B cell (primary cell): ENCODE data around the gene FRMD7. TPM values are rescaled to one million over a fixed set of nuclear protein-coding genes. Genes with fewer than 3 reads are reported as not detected.

Experiments used
- ATAC-seq: fragments of 200-7000 bp; cut with Tn5 transposase; one replicate; pipeline ENCODE4 v1.10.0; 2021; ENCODE audit warnings: low read depth, mild to moderate bottlenecking, moderate number of reproducible peaks, moderate library complexity
- CTCF ChIA-PET: fragments of 350-600 bp; sonication (Branson Sonifier 250); formaldehyde crosslinking; loops from one replicate; lab custom pipeline; 2021; ENCODE audit warnings: antibody characterized with exemption, inconsistent platforms; lab: Charles Lee
- POLR2A ChIA-PET: fragments of 350-600 bp; sonication (Branson Sonifier 250); formaldehyde crosslinking; loops from one replicate; lab custom pipeline; 2021; ENCODE audit warnings: antibody characterized with exemption; lab: Charles Lee
- DNase-seq: peaks from one replicate; pipeline ENCODE4 v3.0.0; 2013
- H2AFZ ChIP-seq: 2 replicates; pipeline ENCODE4 v1.6.1; 2012; ENCODE audit warnings: mild to moderate bottlenecking, low read depth, low read length; ENCODE audit not compliant: insufficient read depth, poor library complexity, severe bottlenecking
- H3K27ac ChIP-seq, 2 donors: 1 replicate in 1 of 2; 2 replicates in 1 of 2; pipeline ENCODE4 v1.5.1; 2012 to 2013; ENCODE audit warnings: low read length in 2 of 2, mild to moderate bottlenecking in 2 of 2, moderate library complexity in 1 of 2
- H3K27me3 ChIP-seq, 4 experiments: fragments of 200-600 bp in 1 of 4; sonication (generic) in 1 of 4; replicated peaks in 1 of 4; 1 replicate in 2 of 4; 2 replicates in 2 of 4; pipeline versions ENCODE4 v1.6.1 to v1.7.0; 2013 to 2016; ENCODE audit warnings: low read length in 3 of 4, mild to moderate bottlenecking in 2 of 4, mixed read lengths in 1 of 4, moderate library complexity in 1 of 4; ENCODE audit not compliant: insufficient read depth in 4 of 4, control insufficient read depth in 3 of 4; ENCODE audit errors: control extremely low read depth in 1 of 4
- H3K36me3 ChIP-seq, 2 experiments: replicated peaks in 1 of 2; 1 replicate in 1 of 2; 2 replicates in 1 of 2; pipeline versions ENCODE4 v1.6.1 to v1.7.1; 2013; ENCODE audit warnings: low read length in 1 of 2; ENCODE audit not compliant: insufficient read depth in 2 of 2, control insufficient read depth in 1 of 2; ENCODE audit errors: control extremely low read depth in 1 of 2, extremely low read depth in 1 of 2
- H3K4me1 ChIP-seq, 2 donors: fragments of 200-600 bp in 1 of 2; sonication (generic) in 1 of 2; 1 replicate in 1 of 2; 2 replicates in 1 of 2; pipeline versions ENCODE4 v1.5.1 to v1.6.1; 2013 to 2017; ENCODE audit warnings: low read length in 2 of 2; ENCODE audit not compliant: control insufficient read depth in 2 of 2, insufficient read depth in 2 of 2
- H3K4me2 ChIP-seq: replicated peaks from 2 replicates; pipeline ENCODE3; 2012; ENCODE audit warnings: mild to moderate bottlenecking, low read depth, low read length; ENCODE audit not compliant: poor library complexity, severe bottlenecking
- H3K4me3 ChIP-seq, 5 experiments: fragments of 200-600 bp in 1 of 5; sonication (generic) in 1 of 5; 1 replicate in 3 of 5; 2 replicates in 2 of 5; pipeline versions ENCODE4 v1.5.1 to v1.7.0; 2011 to 2016; ENCODE audit warnings: low read length in 4 of 5, mild to moderate bottlenecking in 4 of 5, low read depth in 2 of 5, control low read depth in 1 of 5, moderate library complexity in 1 of 5; ENCODE audit not compliant: insufficient read depth in 1 of 5; ENCODE audit errors: control extremely low read depth in 1 of 5, extremely low read depth in 1 of 5
- H3K79me2 ChIP-seq: fragments of 200-600 bp; sonication (generic); one replicate; pipeline ENCODE4 v1.6.0; 2016; ENCODE audit warnings: low read length; ENCODE audit not compliant: control insufficient read depth, insufficient read depth
- H3K9ac ChIP-seq: fragments of 200-600 bp; sonication (generic); 2 replicates; pipeline ENCODE4 v1.6.1; 2017; ENCODE audit warnings: mild to moderate bottlenecking, low read length, moderate library complexity
- H3K9me3 ChIP-seq, 3 donors: one replicate each; pipeline versions ENCODE4 v1.6.1 to v1.7.1; 2013; ENCODE audit warnings: low read length in 2 of 3; ENCODE audit not compliant: control insufficient read depth in 2 of 3, insufficient read depth in 1 of 3; ENCODE audit errors: control extremely low read depth in 1 of 3
- H4K20me1 ChIP-seq: 2 replicates; pipeline ENCODE4 v1.6.0; 2012; ENCODE audit warnings: mild to moderate bottlenecking, low read length; ENCODE audit not compliant: insufficient read depth, control insufficient read depth, poor library complexity, severe bottlenecking
- H3K27ac Mint-ChIP-seq: one replicate; pipeline ENCODE4 v1.8.0; 2021; ENCODE audit warnings: mixed read lengths
- H3K27me3 Mint-ChIP-seq: one replicate; pipeline ENCODE4 v1.8.0; 2021; ENCODE audit warnings: mixed read lengths
- H3K4me1 Mint-ChIP-seq: one replicate; pipeline ENCODE4 v1.8.0; 2021; ENCODE audit warnings: mixed read lengths
- H3K4me3 Mint-ChIP-seq: one replicate; pipeline ENCODE4 v1.8.0; 2021; ENCODE audit warnings: mixed read lengths
- H3K9me3 Mint-ChIP-seq: one replicate; pipeline ENCODE4 v1.8.0; 2022; ENCODE audit warnings: mixed read lengths; ENCODE audit not compliant: insufficient read depth
- EZH2 ChIP-seq: IDR thresholded peaks from 2 replicates; pipeline ENCODE4 v1.6.1; 2012; ENCODE audit warnings: borderline replicate concordance, low read depth, mild to moderate bottlenecking, moderate library complexity, low read length; ENCODE audit not compliant: insufficient read depth, poor library complexity, severe bottlenecking
- WGBS: methylation state at CpG from one replicate; pipeline ENCODE4 v1.1.5; 2013; ENCODE audit warnings: missing lambda C conversion rate; ENCODE audit not compliant: insufficient coverage; 5-methylcytosine and 5-hydroxymethylcytosine counted together
- intact Hi-C: fragments of 100-400 bp; cut with micrococcal nuclease; formaldehyde crosslinking; loops from one replicate; pipeline ENCODE4 v1.10.0; 2022
- polyA plus RNA-seq: library from polyadenylated mRNA; depleted of rRNA; stranded (reverse); fragments of >200 nt; gene quantifications from 2 replicates; pipeline ENCODE4 v1.2.3, GENCODE V29; 2012
- total RNA-seq, 2 donors: library from RNA; stranded (reverse); fragments of 120-200 nt in 1 of 2; gene quantifications; 1 replicate in 1 of 2; 2 replicates in 1 of 2; pipeline versions ENCODE4 v1.2.3 to v1.2.4, GENCODE V29; 2013 to 2022
- TF ChIP-seq, protein P1 (sequence below): fragments of 200-600 bp; IDR thresholded peaks from one replicate; pipeline ENCODE4 v1.8.0; 2022; ENCODE audit warnings: antibody characterized with exemption, mild to moderate bottlenecking

FRMD7 gene
- total and polyA plus RNA-seq, 2 donors (not counting 1 experiment from before 2014, with no cell fraction given), result not detected

DNA sequence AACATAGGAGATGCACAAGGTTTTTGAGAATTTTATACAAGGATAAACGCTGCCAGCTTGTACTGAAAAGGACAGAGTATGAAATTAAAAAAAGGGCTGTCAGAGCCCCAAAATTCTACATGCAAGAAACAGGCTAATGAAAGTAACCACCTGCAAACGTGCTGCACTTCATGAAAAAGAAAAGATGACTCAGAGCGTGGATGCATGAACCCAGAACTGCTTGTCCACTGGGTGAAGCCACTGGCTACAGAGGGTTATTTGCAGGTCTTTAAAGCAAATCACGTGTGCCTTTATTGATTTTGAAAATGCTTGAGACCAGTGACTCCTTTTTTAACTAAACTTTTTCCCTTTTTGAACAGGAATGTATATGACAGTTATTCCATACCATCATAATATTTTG, 25.3 kb upstream of the FRMD7 start:
- Mint-ChIP-seq H3K27me3 (no peaks in the 10 kb centered on the region), H3K4me3 (no peak overlapping the region), H3K9me3 (no peaks in the 10 kb centered on the region), H3K4me1 (no peaks in the 10 kb centered on the region), H3K27ac (no peak overlapping the region)
- TF ChIP-seq, protein P1, sequence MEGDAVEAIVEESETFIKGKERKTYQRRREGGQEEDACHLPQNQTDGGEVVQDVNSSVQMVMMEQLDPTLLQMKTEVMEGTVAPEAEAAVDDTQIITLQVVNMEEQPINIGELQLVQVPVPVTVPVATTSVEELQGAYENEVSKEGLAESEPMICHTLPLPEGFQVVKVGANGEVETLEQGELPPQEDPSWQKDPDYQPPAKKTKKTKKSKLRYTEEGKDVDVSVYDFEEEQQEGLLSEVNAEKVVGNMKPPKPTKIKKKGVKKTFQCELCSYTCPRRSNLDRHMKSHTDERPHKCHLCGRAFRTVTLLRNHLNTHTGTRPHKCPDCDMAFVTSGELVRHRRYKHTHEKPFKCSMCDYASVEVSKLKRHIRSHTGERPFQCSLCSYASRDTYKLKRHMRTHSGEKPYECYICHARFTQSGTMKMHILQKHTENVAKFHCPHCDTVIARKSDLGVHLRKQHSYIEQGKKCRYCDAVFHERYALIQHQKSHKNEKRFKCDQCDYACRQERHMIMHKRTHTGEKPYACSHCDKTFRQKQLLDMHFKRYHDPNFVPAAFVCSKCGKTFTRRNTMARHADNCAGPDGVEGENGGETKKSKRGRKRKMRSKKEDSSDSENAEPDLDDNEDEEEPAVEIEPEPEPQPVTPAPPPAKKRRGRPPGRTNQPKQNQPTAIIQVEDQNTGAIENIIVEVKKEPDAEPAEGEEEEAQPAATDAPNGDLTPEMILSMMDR, result no peak
- no peak for TF ChIP-seq EZH2
- no CpG with 5 or more reads among the region's 4 CpGs for WGBS
- Histone ChIP-seq H3K79me2 (no peaks in the 10 kb centered on the region), H3K4me2 (no peak overlapping the region), H3K36me3 (no peaks in the 10 kb centered on the region), H3K9ac (no peak overlapping the region), H3K9me3 (no peaks in the 10 kb centered on the region), H3K27me3 (no peaks in the 10 kb centered on the region), H3K4me3 (no peak overlapping the region), H3K4me1 (no peaks in the 10 kb centered on the region), H3K27ac (no peak overlapping the region), H4K20me1 (no peaks in the 10 kb centered on the region), H2AFZ (no peak overlapping the region)
- ATAC-seq, result no peak
- intact Hi-C loops, result no loop called here
- DNase-seq, result no peak
- ChIA-PET CTCF (no interaction called here), POLR2A (no interaction called here)

DNA sequence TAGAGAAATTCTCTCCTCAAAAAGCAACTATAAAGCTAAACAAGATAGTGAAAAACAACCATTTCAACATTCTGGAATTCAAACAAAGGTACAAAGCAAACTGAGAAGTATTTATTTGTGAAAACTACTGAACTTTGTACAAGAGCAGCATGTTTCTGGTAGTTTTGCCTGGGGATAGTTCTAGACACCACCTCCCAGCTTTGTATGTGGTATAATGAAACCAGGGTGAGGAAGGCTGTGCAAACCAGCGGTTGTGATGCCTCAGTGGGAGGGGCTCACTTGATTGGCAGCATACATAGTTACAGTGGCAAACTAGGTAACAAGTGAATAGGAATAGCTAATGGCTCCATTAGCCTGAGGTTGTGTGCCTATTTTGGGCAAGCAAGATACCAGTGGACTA, 18.6 kb upstream of the FRMD7 start:
- H3K27me3 Mint-ChIP-seq, result peaks cover 9% of the 10 kb centered on the region
- H3K9me3 Mint-ChIP-seq, result no peaks in the 10 kb centered on the region
- Histone ChIP-seq H3K9ac (no peak overlapping the region), H3K27ac (no peak overlapping the region), H3K4me2 (no peak overlapping the region), H3K9me3 (no peaks in the 10 kb centered on the region), H3K27me3 (peaks cover 0 to 8% (median 2%) of the 10 kb centered on the region in 4 experiments), H3K4me3 (no peak overlapping the region), H4K20me1 (no peaks in the 10 kb centered on the region), H3K4me1 (no peaks in the 10 kb centered on the region), H3K79me2 (no peaks in the 10 kb centered on the region), H3K36me3 (no peaks in the 10 kb centered on the region), H2AFZ (no peak overlapping the region)
- H3K27ac Mint-ChIP-seq, result no peak overlapping the region
- H3K4me1 Mint-ChIP-seq, result no peaks in the 10 kb centered on the region
- no peak overlapping the region for H3K4me3 Mint-ChIP-seq
- intact Hi-C loops, result no loop called here
- ChIA-PET POLR2A (no interaction called here), CTCF (no interaction called here)
- DNase-seq (no peak), ATAC-seq (no peak)
- WGBS, result 57% methylated on average over 1 of the region's 1 CpG
- TF ChIP-seq EZH2, result no peak
- TF ChIP-seq, protein P1, result no peak
